Panc1 (cell line): ENCODE data around the gene XRCC6.

Experiments used
- CTCF ChIP-seq: fragments of 450-650 bp; IDR thresholded peaks from 2 replicates; pipeline ENCODE4 v1.5.1; 2017; ENCODE audit warnings: mild to moderate bottlenecking
- POLR2AphosphoS5 ChIP-seq: IDR thresholded peaks from 2 replicates; pipeline ENCODE4 v1.6.1; 2012; ENCODE audit warnings: mild to moderate bottlenecking, low read depth, low read length, moderate library complexity
- REST ChIP-seq, 2 experiments: IDR thresholded peaks; 2 replicates each; pipeline ENCODE4 v1.6.1; 2011 to 2012; ENCODE audit warnings: low read depth in 2 of 2, control low read depth in 1 of 2, low read length in 1 of 2, mild to moderate bottlenecking in 1 of 2, moderate library complexity in 1 of 2; ENCODE audit not compliant: insufficient read depth in 1 of 2

- TF ChIP-seq CTCF (no peak), POLR2AphosphoS5 (no peak), REST (IDR thresholded peaks at IDR 0.05; ENCODE audit: insufficient read depth in 1 of 2, low read depth in 2 of 2, low read length in 1 of 2) (no peak)
Measured at GRCh38 chr22:41660416-41660815, 39.3 kb downstream of the XRCC6 start.
